ENCODE results near the gene CYREN. TPM values are rescaled to one million over a fixed set of nuclear protein-coding genes. Genes with fewer than 3 reads are reported as not detected.
A peak's percentile ranks its signal among the peaks of the same experiment; 100 is the strongest.

Gene CYREN
- total RNA-seq, 2 donors from 2014 or later, result 25.5 to 31.4 TPM

DNA sequence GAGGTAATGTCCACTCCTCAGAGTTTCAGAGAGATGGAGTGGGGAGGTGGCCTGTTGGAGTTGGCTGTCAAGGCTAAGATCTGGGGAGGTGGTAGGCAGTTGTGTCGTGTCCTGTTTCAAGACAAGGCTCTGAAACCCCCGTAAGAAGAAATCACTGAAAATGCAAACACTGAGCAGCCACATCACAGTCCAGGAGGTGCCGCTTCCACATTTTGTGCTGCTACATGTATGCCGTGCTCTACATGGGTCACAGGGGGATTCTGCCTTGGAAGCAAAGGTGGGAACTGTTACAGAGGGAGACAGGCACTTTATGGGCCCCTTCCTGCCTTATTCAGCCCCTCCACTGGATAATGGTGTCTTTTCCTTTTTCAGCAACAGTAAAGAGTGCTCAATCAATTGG is 28.9 kb upstream of the CYREN start:
- no peak for TF ChIP-seq CTCF (IDR thresholded peaks at IDR 0.05)
- H3K9me3 ChIP-seq, result no peaks in the 10 kb centered on the region
- no peak for DNase-seq (ENCODE audit: low spot score)
- peaks cover 55% of the 10 kb centered on the region for H3K36me3 ChIP-seq
- no peak overlapping the region for H3K27ac ChIP-seq
- no peaks in the 10 kb centered on the region for H3K27me3 ChIP-seq
- H3K4me1 ChIP-seq, result peaks cover 0 to 4% of the 10 kb centered on the region in 2 donors
- H3K4me3 ChIP-seq, result no peak overlapping the region

GRCh38 chr7:135197906-135198655 is 27.6 kb upstream of the CYREN start:
- H3K36me3 ChIP-seq, result peaks cover 53% of the 10 kb centered on the region
- no peak overlapping the region for H3K27ac ChIP-seq
- no peak for TF ChIP-seq CTCF (IDR thresholded peaks at IDR 0.05)

DNA sequence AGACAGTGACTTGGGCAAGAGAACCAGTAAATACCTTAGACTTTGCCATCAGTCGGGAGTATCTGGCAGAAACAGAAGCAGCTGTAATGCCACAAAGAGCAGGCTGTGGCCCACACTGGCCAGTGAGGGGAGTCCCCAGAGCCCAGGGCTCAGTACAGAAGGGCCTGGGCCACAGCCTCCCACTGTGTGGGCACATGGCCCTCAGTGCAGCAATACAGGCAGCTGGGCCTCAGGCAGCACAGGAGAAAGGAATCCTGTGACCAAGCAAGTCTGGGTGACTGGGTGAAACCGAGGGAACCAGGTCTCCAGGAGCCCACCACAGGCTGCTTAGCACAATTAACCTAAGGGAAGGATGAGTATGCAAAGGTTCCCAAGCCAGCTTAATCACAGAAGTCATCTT is 26.8 kb upstream of the CYREN start:
- no peak for TF ChIP-seq CTCF (IDR thresholded peaks at IDR 0.05)
- DNase-seq (ENCODE audit: low spot score), result peak; percentile 13
- Histone ChIP-seq H3K27me3 (no peaks in the 10 kb centered on the region), H3K4me3 (no peak overlapping the region), H3K27ac (no peak overlapping the region), H3K9me3 (no peaks in the 10 kb centered on the region), H3K36me3 (peaks cover 56% of the 10 kb centered on the region), H3K4me1 (peaks cover 0 to 4% of the 10 kb centered on the region in 2 donors)

More at GRCh38 chr7:135197906-135198655, 27.6 kb upstream of the CYREN start:
- no peak overlapping the region for H3K4me3 ChIP-seq
- peaks cover 0 to 4% of the 10 kb centered on the region in 2 donors for H3K4me1 ChIP-seq
- peak; percentile 23 for DNase-seq (ENCODE audit: low spot score)
- H3K9me3 ChIP-seq, result no peaks in the 10 kb centered on the region
- H3K27me3 ChIP-seq, result no peaks in the 10 kb centered on the region

- TF ChIP-seq CTCF (IDR thresholded peaks at IDR 0.05), result no peak
- no peak overlapping the region for H3K27ac ChIP-seq
- no peaks in the 10 kb centered on the region for H3K27me3 ChIP-seq
- no peak overlapping the region for H3K4me3 ChIP-seq
- DNase-seq (ENCODE audit: low spot score), result peak; percentile 21
- no peaks in the 10 kb centered on the region for H3K9me3 ChIP-seq
- peaks cover 58% of the 10 kb centered on the region for H3K36me3 ChIP-seq
- H3K4me1 ChIP-seq, result peaks cover 0 to 2% of the 10 kb centered on the region in 2 donors
Measured at GRCh38 chr7:135195968-135196629, 25.6 kb upstream of the CYREN start.

GRCh38 chr7:135195156-135195555 is 24.6 kb upstream of the CYREN start:
- Histone ChIP-seq H3K4me3 (no peak overlapping the region), H3K27me3 (no peaks in the 10 kb centered on the region), H3K4me1 (no peaks in the 10 kb centered on the region), H3K36me3 (peaks cover 58% of the 10 kb centered on the region), H3K9me3 (no peaks in the 10 kb centered on the region), H3K27ac (no peak overlapping the region)
- peak; percentile 28 for DNase-seq (ENCODE audit: low spot score)
- TF ChIP-seq CTCF (IDR thresholded peaks at IDR 0.05), result no peak

Data from right atrium auricular region (tissue), 2 donors.